ENCODE data around the gene ARHGEF33.

ARHGEF33 gene

DNA sequence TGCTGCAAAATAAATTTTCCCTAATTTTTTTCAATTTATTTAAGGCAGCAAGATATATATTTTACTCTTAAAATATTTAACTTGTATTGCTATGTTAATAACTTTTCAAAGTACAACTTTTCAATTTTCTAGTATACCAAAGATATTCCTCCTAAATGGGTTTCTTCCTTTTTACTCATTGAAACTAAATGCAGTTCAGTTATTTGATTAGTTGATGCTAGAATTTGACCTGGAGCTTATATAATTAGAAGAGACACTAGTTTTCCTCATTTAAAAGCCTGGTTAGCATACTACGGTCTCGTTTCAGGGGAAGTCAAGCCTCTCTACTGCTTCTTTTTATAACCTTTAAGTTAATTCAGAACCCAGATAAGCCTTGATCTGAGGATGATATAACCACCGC lies at the start of gene ARHGEF33:
Gene ARHGEF33, plus strand, starts transcription at position 301 of the 400 bp plus-strand sequence. CDS start 29,573 bp downstream, outside the sequence.
- no peaks in the 10 kb centered on the region for H3K27me3 ChIP-seq (ENCODE audit: control insufficient read depth, insufficient read depth, low read length)
- H3K36me3 ChIP-seq (ENCODE audit: control insufficient read depth, insufficient read depth, low read length): no peaks in the 10 kb centered on the region
- H3K9ac ChIP-seq (ENCODE audit: low read length): no peak within 1 kb of the TSS
- H3K4me1 ChIP-seq (ENCODE audit: control insufficient read depth, insufficient read depth, low read length): no peaks in the 10 kb centered on the region
- no peaks in the 10 kb centered on the region for H3K9me3 ChIP-seq (ENCODE audit: control insufficient read depth, low read length)
- H3K4me3 ChIP-seq (ENCODE audit: low read length): no peak within 1 kb of the TSS

DNA sequence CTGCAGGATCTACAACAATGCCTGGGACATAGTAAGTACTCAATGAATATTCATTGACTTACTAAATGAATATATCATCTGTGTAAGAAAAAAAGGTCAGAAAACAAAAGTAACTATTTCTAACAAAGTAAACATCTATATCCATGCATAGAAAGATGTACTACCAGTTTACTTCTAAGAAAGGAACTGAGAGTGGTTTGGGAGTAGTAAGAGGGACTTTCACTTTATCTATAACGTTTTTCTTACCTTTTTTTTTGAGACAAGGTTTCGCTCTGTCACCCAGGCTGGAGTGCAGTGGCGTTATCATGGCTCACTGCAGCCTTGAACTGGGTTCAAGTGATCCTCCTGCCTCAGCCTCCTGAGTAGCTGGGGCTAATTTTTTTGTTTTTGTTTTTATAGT lies 39.6 kb upstream of the ARHGEF33 start:
- Histone ChIP-seq H3K27me3 (ENCODE audit: control insufficient read depth, insufficient read depth, low read length) (no peaks in the 10 kb centered on the region), H3K36me3 (ENCODE audit: control insufficient read depth, insufficient read depth, low read length) (peaks cover 6% of the 10 kb centered on the region), H3K9ac (ENCODE audit: low read length) (no peak overlapping the region), H3K4me1 (ENCODE audit: control insufficient read depth, insufficient read depth, low read length) (no peaks in the 10 kb centered on the region), H3K9me3 (ENCODE audit: control insufficient read depth, low read length) (no peaks in the 10 kb centered on the region), H3K4me3 (ENCODE audit: low read length) (no peak overlapping the region)

DNA sequence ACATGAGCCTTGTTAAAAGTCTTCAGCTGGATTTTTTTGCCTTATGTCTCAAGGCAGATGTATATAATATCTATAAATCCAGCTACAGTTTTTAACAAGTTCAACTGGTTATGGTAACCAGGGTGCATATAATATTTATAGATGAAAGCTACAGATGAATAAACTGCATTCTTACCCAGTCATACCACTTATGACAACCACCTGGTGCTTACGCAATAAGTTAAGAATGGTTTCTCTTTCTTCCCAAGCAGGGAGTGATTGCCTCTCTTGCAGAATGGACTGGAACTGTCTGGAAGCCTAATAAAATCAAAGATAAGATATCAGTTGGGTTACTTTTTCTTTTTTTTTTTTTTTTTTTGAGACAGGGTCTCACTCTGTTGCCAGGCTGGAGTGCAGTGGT lies 33.5 kb upstream of the ARHGEF33 start:
- H3K4me3 ChIP-seq (ENCODE audit: low read length): no peak overlapping the region
- H3K27me3 ChIP-seq (ENCODE audit: control insufficient read depth, insufficient read depth, low read length): no peaks in the 10 kb centered on the region
- H3K9me3 ChIP-seq (ENCODE audit: control insufficient read depth, low read length): no peaks in the 10 kb centered on the region
- peaks cover 6% of the 10 kb centered on the region for H3K36me3 ChIP-seq (ENCODE audit: control insufficient read depth, insufficient read depth, low read length)
- H3K9ac ChIP-seq (ENCODE audit: low read length): no peak overlapping the region
- H3K4me1 ChIP-seq (ENCODE audit: control insufficient read depth, insufficient read depth, low read length): no peaks in the 10 kb centered on the region

DNA sequence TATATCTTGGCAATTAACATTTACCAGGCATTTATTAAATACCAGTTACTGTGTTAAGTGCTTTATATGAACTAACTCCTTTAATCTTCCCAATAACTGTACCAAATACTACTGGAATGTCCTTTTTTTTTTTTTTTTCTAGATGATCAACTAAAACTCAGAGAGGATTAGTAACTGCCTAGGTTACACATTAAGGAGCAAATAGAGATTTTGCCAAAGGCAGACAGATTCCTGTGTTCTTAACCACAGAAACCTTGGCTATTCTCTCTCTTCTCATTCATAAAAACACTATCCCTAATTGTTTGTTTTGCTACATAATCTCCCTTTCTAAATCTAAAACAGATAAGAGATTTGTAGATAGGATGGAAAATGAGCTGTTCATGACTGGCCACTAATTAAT lies 27.2 kb upstream of the ARHGEF33 start:
- Histone ChIP-seq H3K9me3 (ENCODE audit: control insufficient read depth, low read length) (no peaks in the 10 kb centered on the region), H3K4me3 (ENCODE audit: low read length) (no peak overlapping the region), H3K4me1 (ENCODE audit: control insufficient read depth, insufficient read depth, low read length) (peaks cover 7% of the 10 kb centered on the region), H3K27me3 (ENCODE audit: control insufficient read depth, insufficient read depth, low read length) (no peaks in the 10 kb centered on the region), H3K36me3 (ENCODE audit: control insufficient read depth, insufficient read depth, low read length) (no peaks in the 10 kb centered on the region), H3K9ac (ENCODE audit: low read length) (no peak overlapping the region)

DNA sequence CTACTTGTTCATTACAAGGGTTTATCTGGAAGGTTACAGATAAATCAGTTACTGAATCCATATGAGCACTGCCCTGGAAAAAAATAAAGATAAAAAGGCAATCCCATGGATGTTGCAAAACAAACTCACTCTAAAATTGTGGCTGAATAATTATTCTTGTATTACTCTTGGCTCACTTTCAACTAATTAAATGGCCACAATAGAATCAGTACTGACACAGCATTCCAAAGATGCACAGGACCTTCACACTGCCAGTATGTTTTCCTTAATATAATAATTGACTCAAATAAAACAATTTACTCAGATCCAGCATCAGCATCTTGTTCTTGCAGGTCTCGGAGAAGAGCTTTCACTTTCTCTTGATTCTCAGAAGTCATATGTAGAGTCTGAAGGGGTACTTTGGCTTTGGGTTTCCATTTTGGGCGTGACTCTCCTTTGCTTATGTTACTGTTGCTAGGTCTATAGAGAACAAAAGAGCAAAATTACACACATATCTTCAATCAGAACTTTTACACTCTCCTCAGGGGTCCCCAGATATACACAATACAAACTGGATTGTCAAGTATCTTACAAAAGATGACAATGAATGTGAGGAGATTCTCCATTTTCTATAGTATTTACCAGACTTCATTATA lies 26.5 kb upstream of the ARHGEF33 start:
- H3K4me1 ChIP-seq (ENCODE audit: control insufficient read depth, insufficient read depth, low read length): peaks cover 7% of the 10 kb centered on the region
- H3K4me3 ChIP-seq (ENCODE audit: low read length): no peak overlapping the region
- no peaks in the 10 kb centered on the region for H3K9me3 ChIP-seq (ENCODE audit: control insufficient read depth, low read length)
- H3K9ac ChIP-seq (ENCODE audit: low read length): no peak overlapping the region
- no peaks in the 10 kb centered on the region for H3K36me3 ChIP-seq (ENCODE audit: control insufficient read depth, insufficient read depth, low read length)
- no peaks in the 10 kb centered on the region for H3K27me3 ChIP-seq (ENCODE audit: control insufficient read depth, insufficient read depth, low read length)

DNA sequence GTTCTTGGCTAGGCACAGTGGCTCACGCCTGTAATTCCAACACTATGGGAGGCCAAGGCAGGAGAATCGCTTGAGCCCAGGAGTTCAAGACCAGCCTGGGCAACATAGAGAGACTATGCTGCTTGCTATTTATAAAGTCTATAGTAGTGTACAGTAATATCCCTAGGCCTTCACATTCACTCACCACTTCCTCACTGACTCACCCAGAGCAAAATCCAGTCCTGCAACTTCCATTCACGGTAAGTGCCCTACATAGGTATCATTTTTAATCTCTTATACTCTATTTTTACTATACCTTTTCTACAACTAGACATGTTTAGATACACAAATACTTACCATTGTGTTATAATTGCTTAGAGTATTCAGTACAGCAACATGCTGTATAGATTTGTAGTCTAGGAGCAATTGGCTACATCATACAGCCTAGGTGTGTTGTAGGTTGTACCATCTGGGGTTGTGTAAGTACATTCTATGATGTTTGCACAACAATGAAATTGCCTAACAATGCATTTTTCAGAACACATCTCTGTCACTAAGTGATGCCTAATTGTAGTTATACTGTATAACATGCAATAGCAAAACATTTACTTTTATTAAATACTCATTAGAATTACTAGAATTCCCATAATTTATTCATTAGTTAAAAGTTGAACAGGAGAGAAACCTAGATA lies 22.8 kb upstream of the ARHGEF33 start:
- no peaks in the 10 kb centered on the region for H3K36me3 ChIP-seq (ENCODE audit: control insufficient read depth, insufficient read depth, low read length)
- no peak overlapping the region for H3K9ac ChIP-seq (ENCODE audit: low read length)
- H3K4me1 ChIP-seq (ENCODE audit: control insufficient read depth, insufficient read depth, low read length): peaks cover 7% of the 10 kb centered on the region
- H3K9me3 ChIP-seq (ENCODE audit: control insufficient read depth, low read length): no peaks in the 10 kb centered on the region
- H3K27me3 ChIP-seq (ENCODE audit: control insufficient read depth, insufficient read depth, low read length): no peaks in the 10 kb centered on the region
- no peak overlapping the region for H3K4me3 ChIP-seq (ENCODE audit: low read length)

DNA sequence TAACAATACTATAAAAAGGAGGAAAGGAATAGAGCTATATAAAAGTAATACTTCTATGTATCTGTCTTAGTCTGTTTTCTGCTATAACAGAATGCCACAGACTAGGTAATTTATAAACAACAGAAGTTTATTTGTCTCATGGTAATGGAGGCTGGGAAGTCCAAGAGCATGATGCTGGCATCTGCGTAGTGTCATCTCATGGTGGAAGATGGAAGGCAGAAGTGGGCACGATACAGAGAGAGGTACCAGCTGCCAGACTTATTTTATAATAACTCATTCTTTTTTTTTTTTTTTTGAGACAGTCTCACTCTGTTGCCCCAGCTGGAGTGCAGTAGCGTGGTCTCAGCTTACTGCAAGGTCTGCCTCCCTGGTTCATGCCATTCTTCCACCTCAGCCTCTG lies 18.2 kb upstream of the ARHGEF33 start:
- no peak overlapping the region for H3K9ac ChIP-seq (ENCODE audit: low read length)
- no peak overlapping the region for H3K4me3 ChIP-seq (ENCODE audit: low read length)
- H3K27me3 ChIP-seq (ENCODE audit: control insufficient read depth, insufficient read depth, low read length): no peaks in the 10 kb centered on the region
- no peaks in the 10 kb centered on the region for H3K9me3 ChIP-seq (ENCODE audit: control insufficient read depth, low read length)
- no peaks in the 10 kb centered on the region for H3K36me3 ChIP-seq (ENCODE audit: control insufficient read depth, insufficient read depth, low read length)
- peaks cover 4% of the 10 kb centered on the region for H3K4me1 ChIP-seq (ENCODE audit: control insufficient read depth, insufficient read depth, low read length)

DNA sequence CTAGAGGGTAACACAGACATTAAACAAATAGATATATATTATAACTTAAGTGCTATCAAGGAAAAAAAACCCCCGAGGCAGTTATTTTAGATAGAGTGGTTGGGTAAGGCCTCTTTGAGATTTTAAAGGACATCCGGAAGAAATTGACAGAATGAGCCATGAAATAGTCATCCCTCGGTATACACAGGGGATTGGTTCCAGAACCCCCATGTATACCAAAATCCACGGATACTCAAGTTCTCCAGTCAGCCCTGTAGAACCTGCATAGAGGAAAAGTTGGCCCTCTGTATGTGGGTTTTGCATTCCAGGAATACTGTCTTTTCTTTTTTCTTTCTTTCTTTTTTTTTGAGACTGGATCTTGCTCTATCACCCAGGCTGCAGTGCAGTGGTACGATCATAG lies 15.9 kb upstream of the ARHGEF33 start:
- H3K27me3 ChIP-seq (ENCODE audit: control insufficient read depth, insufficient read depth, low read length): no peaks in the 10 kb centered on the region

DNA sequence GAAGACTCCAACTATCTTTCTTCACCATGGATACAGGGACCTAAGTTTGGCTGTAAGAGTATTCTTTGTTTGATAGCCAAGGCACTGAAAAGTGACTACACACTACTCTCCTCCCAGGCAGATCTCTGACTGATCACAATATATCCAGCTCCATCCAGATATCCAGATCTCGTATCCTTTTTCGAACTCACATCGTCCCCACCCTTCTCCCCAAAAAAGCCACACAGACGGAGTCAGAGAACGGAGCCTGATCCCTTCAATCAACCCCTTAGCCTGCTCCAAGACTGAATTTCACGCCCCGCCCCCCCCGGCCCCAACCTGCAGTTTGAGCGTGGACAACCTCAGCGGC lies 14.5 kb upstream of the ARHGEF33 start:
- no peaks in the 10 kb centered on the region for H3K9me3 ChIP-seq (ENCODE audit: control insufficient read depth, low read length)
- peaks cover 9% of the 10 kb centered on the region for H3K4me1 ChIP-seq (ENCODE audit: control insufficient read depth, insufficient read depth, low read length)
- no peaks in the 10 kb centered on the region for H3K27me3 ChIP-seq (ENCODE audit: control insufficient read depth, insufficient read depth, low read length)
- no peaks in the 10 kb centered on the region for H3K36me3 ChIP-seq (ENCODE audit: control insufficient read depth, insufficient read depth, low read length)
- H3K9ac ChIP-seq (ENCODE audit: low read length): peak overlapping the region; percentile 76
- peak overlapping the region; percentile 87 for H3K4me3 ChIP-seq (ENCODE audit: low read length)

More for the DNA sequence above, 15.9 kb upstream of the ARHGEF33 start:
- Histone ChIP-seq H3K9me3 (ENCODE audit: control insufficient read depth, low read length) (no peaks in the 10 kb centered on the region), H3K4me3 (ENCODE audit: low read length) (no peak overlapping the region), H3K4me1 (ENCODE audit: control insufficient read depth, insufficient read depth, low read length) (peaks cover 9% of the 10 kb centered on the region), H3K9ac (ENCODE audit: low read length) (no peak overlapping the region), H3K36me3 (ENCODE audit: control insufficient read depth, insufficient read depth, low read length) (no peaks in the 10 kb centered on the region)

DNA sequence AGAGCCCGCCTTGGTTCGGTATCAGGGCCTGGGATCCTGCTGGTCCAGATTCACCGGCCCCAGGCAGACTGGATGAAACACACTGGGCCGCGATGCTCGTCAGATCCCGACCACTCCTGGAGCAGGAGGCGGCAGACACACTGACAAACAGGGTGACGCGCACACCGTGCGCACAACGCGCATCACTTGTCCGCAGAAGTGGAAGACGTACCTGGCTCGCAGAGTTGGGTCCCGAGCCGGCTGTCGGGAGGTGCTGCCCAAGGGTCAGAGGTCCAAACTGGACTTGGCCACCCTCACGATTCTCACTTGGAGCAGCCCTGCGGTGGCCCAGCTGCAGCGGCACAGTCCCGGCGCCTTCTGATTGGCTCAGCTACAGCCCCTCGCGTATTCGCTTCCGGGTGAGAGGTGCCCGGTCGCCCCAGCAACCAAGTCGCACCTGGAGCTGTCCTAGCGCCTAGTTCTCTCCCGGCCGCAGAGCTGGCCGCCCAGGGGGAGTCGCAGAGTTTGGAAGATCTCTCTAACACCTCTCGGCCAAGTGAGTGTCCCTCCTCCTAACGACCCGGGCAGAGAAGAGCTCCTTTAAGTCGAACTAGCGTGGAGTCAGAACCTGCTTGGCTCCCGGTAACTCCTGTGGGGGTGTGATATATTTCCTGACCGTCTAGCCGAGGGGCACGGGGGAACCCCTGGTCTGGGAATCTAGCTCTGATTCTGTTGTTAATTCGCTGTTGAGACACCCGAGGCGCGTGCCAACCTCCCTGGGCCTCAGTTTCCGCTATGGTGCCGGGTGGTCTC lies 13.9 kb upstream of the ARHGEF33 start, which contains the start of the genes DHX57 and MORN2:
Gene DHX57, minus strand, starts transcription at position 359 of the 792 bp plus-strand sequence. CDS start 7,529 bp downstream, outside the sequence.
Gene MORN2, plus strand, starts transcription at position 401 of the 792 bp plus-strand sequence.
- H3K9ac ChIP-seq (ENCODE audit: low read length): peak within 1 kb of the TSS; percentile 76
- peak within 1 kb of the TSS; percentile 87 for H3K4me3 ChIP-seq (ENCODE audit: low read length)
- no peaks in the 10 kb centered on the region for H3K27me3 ChIP-seq (ENCODE audit: control insufficient read depth, insufficient read depth, low read length)
- H3K9me3 ChIP-seq (ENCODE audit: control insufficient read depth, low read length): no peaks in the 10 kb centered on the region
- no peaks in the 10 kb centered on the region for H3K36me3 ChIP-seq (ENCODE audit: control insufficient read depth, insufficient read depth, low read length)
- peaks cover 9% of the 10 kb centered on the region for H3K4me1 ChIP-seq (ENCODE audit: control insufficient read depth, insufficient read depth, low read length)

DNA sequence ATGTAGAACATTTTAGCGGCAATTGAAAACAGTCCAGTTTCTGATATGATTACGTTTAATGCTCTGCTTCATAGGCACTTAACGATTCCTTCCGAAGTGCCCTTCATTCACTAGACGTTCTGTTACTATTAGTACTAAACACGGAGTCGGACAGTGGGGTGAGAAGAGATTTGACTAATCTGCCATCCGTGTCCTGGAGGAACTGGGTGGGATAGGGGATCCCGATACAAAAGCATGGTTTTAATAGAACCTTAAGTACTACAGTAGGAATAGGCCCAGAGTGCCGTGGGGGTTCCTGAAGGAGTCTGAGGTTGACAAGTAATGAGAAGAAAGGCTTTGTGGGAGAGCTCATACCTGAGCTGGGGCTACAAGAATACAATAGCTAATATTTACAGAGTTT lies 13.3 kb upstream of the ARHGEF33 start:
- Histone ChIP-seq H3K27me3 (ENCODE audit: control insufficient read depth, insufficient read depth, low read length) (no peaks in the 10 kb centered on the region), H3K36me3 (ENCODE audit: control insufficient read depth, insufficient read depth, low read length) (no peaks in the 10 kb centered on the region), H3K4me3 (ENCODE audit: low read length) (peak overlapping the region; percentile 87), H3K9me3 (ENCODE audit: control insufficient read depth, low read length) (no peaks in the 10 kb centered on the region), H3K4me1 (ENCODE audit: control insufficient read depth, insufficient read depth, low read length) (peaks cover 9% of the 10 kb centered on the region), H3K9ac (ENCODE audit: low read length) (peak overlapping the region; percentile 76)

DNA sequence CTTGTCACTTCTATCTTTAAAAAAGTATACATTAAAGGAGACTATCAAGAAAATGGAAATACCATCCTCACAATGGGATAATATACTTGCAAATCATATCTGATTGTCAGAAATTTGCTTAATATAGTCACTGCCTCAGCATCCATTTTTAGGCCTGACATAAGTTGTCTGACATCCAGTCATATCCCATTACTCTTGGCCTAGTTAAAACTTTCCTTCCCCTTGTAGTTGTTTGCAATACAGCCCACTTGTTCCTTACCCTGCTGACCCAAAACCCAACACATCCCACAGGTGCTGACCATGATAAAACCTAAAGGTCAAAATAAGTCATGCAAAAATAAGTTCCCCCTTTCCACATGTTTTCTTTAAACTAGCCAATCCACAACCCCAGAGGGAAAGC lies 3.6 kb upstream of the ARHGEF33 start:
- Histone ChIP-seq H3K27me3 (ENCODE audit: control insufficient read depth, insufficient read depth, low read length) (no peaks in the 10 kb centered on the region), H3K9ac (ENCODE audit: low read length) (no peak overlapping the region), H3K9me3 (ENCODE audit: control insufficient read depth, low read length) (no peaks in the 10 kb centered on the region), H3K4me3 (ENCODE audit: low read length) (no peak overlapping the region), H3K36me3 (ENCODE audit: control insufficient read depth, insufficient read depth, low read length) (no peaks in the 10 kb centered on the region), H3K4me1 (ENCODE audit: control insufficient read depth, insufficient read depth, low read length) (no peaks in the 10 kb centered on the region)

All from mucosa of stomach (tissue), 1 donor.